UCSD-AML1 (cell line): Measurements from ENCODE around the gene SARNP.

Experiments used
- DNase-seq: peaks from one replicate; lab custom pipeline; 2025; ENCODE audit not compliant: unreplicated experiment; lab: John Stamatoyannopoulos, UW

SARNP gene

DNA sequence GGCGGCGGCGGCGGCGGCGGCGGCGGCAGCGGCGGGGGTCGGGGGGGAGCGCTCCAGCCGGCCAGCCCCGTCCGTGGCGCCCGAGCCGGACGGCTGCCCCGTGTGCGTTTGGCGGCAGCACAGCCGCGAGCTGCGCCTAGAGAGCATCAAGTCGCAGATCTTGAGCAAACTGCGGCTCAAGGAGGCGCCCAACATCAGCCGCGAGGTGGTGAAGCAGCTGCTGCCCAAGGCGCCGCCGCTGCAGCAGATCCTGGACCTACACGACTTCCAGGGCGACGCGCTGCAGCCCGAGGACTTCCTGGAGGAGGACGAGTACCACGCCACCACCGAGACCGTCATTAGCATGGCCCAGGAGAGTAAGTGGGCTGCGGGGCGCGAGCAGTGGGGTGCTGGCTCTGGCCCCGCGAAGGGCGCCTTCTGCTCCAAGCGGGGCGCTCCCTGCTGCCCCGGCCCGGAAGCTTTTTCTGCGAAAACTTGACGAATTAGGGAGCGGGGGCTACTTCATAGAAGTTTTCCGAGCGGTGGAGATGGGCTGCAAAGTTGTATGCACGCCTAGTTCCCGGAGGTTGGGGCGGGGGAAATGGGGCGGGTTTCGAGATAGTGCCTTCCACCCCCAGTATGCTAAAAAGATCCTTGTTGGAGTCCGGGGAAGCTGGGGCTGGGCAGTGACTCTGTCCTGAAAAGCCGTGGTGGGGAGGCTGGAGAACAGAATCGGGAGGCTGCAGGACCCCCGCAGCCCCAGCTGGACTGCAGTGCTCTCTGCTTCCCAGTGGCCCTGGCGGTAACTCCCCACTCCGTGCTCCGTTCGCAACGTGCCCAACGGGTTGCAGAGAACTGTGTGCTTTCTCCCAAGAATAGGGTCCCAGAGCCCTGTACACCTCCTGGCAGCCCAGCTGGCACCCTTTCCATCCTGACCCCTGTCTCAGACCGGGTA is 73.9 kb downstream of the SARNP start:
- peak; percentile 68 for DNase-seq

GRCh38 chr12:55742719-55743405 is 74.7 kb downstream of the SARNP start, which contains the start of gene GDF11:
Gene GDF11, plus strand, starts transcription at chr12:55743122. Its CDS starts 195 bp downstream, at chr12:55743317.
- peak; percentile 76 for DNase-seq

- no peak for DNase-seq
Observed at GRCh38 chr12:55741931-55742680, 75.4 kb downstream of the SARNP start.

DNA sequence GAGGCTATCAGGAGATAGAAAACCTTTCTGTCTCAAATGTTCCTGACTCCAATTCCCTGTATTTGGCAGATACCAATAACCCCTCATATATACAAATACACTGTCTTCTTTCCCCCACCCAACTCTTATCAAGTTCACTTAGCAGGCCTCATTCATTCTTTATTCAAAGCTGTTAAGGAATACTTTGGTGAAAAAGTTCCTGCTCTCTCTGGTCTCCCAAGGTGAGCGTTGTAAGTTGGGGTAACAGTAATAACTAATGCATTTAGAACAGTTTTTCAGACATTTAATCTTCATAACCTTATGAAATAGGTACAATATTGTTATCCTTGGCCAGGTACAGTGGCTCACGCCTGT is 78.5 kb downstream of the SARNP start:
- DNase-seq, result no peak

DNA sequence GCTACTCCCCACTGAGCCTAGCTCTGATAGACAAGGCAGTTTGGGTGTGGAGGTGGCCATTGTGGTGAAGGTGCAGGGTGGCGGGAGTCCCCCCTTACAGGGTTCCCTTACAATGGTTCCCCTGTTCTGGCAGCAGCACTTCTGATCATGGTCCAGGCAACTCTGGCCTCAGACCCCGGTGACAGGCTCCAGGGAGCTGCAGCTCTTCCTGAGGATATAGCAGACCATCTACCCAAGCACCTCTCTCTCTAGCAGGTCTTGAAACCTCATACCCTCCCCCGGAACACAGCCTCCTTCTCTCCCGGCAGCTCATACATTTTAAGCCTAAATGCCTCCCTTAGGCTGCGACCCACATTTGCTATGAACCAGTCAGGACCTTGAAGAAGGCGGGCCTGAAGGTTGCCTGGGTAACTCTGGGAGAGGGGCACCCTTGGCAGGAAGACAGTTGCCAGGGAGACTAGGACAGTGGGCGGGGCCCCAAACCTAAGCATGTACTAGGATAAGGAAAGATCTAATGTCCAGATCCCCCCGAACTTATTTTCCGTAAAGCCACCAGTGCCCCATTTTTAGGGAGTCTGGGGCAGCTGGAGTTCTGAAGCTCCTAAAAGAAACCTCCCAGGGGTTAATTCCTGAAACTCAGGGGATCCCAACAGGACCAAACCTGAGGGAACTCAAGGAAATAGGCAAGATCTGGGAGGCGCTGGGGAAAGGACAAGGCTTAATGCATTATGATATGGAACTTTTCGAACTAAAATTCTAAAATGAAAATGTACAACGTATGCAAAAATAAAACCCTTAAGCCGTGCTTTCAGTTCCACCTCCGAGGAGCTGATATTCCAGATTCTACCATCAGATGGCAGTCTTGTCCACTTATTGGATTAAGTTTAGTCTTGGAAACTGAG is 79.2 kb downstream of the SARNP start:
- DNase-seq, result peak; percentile 84

- DNase-seq, result no peak
Observed at GRCh38 chr12:55737581-55738122, 79.9 kb downstream of the SARNP start.

- DNase-seq, result peak; percentile 80
Observed at GRCh38 chr12:55736780-55737580, 80.5 kb downstream of the SARNP start.

DNA sequence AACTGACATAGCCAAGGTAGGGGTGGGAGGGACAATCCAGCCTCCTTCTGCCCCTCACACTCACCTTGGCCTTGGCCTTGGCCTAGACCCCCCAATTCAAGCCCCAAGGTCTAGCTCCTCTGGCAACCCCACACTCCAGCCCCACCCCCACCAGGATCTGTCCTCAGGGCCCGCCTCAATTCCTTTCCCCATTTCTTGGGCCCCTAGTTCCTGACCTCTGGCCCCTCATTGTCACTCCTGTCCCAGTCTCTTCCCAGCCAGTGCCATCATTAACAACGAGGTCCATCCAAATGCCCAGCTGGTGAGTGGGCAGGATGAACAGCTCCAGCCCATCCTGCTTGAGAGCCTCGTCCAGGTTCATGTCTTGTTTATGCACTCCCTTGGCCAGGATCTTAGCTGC is 81.4 kb downstream of the SARNP start:
- no peak for DNase-seq

DNA sequence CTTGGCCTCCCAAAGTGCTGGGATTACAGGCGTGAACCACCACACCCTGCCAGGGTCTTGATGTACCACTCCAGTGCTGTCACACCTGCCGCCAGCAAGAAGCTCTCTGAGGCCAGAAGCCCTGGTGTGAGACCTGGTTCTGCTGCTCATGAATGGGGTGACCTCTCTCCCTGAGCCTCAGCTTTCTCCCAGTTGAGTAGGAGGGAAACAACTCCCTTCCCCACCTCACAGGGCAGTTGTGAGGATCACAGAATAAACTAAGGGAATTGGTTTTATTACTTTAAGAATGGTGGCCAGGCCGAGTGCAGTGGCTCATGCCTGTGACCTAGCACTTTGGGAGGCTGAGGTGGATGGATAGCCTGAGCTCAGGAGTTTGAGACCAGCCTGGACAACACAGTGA is 82.9 kb downstream of the SARNP start:
- DNase-seq, result no peak

DNA sequence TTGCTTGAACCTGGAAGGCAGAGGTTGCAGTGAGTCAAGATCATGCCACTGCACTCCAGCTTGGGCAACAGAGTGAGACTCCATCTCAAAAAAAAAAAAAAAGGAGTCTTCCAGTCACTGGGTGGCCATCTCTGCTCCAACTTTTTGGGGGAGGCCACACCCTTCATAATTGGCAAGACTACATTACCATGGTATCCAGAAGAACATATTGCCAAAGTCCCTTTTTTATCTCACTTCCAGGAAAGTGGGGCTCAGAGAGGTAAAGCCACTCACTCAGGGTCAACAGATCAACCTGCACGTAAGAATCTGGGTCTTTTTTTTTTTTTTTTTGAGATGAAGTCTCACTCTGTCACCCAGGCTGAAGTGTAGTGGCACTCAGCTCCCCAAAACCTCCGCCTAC is 83.7 kb downstream of the SARNP start:
- DNase-seq, result no peak

GRCh38 chr12:55733021-55733555 is 84.4 kb downstream of the SARNP start:
- no peak for DNase-seq

DNA sequence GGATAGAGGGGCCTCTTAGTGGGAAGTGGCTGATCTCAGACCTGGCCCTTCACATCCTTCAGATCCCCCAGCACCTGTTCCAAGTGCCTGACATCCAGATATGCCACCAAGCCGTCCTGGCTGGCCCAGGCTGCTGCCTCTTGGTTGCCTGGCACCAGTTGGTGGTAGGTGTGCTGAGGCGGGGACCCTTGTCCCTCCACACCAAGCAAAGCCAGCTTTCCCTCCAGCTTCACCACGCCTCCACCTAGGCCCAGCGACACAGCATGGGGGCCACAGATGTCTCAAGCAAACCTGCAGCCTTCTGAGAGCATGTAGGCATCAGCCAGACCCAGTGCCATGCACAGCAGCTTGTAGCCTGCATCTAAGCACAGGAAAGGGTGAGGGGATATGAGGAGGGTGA is 85.2 kb downstream of the SARNP start:
- DNase-seq, result no peak

GRCh38 chr12:55729819-55730818 is 87.4 kb downstream of the SARNP start:
- DNase-seq, result peak; percentile 85

DNA sequence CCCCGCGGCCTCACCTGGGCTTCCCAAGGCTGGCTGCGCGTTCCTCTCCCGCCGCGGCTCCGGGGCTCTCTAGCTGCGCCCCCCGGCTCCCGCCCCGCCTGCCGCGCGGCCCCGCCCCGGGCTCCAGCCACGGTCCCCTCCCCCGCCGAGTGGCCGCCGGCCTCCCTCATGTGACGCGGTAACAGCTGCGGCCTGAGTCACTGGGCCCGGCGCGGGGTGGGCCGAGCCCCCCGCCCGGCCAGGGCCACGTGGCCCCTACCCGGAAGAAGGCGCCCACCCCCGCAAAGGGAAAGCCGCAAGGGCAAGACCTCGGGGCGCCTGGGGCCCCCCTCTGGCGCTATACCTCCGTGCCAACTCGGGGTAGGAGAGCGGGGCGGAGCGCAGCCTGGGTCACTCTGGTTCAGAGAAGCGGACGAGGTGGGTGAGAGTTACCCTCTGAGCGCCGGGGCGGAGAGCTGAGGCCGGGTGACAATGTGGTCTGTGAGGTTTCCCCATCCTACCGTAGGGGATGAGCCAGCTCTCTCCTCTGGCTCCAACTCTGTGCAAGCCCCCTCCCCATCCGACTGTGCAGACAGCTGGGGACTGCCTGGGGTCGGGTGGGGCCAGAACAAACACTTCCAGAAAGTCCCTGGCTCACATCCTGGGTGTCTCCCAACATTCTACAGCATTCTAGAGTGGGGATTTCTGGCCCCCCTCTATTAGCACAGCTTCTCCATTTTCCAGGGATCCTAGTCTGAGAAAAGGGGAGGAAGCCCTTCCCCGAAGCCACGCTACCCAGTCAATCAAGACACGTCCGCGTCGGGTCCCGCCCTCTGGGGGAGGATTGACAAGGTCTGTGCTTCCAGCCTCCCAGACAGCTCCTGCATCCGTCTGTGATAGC is 88.3 kb downstream of the SARNP start, which contains the start of gene CD63:
Gene CD63 (minus strand): TSS at position 71 of the 880 bp plus-strand sequence. CDS start 668 bp downstream, outside the sequence.
- peak; percentile 88 for DNase-seq

DNA sequence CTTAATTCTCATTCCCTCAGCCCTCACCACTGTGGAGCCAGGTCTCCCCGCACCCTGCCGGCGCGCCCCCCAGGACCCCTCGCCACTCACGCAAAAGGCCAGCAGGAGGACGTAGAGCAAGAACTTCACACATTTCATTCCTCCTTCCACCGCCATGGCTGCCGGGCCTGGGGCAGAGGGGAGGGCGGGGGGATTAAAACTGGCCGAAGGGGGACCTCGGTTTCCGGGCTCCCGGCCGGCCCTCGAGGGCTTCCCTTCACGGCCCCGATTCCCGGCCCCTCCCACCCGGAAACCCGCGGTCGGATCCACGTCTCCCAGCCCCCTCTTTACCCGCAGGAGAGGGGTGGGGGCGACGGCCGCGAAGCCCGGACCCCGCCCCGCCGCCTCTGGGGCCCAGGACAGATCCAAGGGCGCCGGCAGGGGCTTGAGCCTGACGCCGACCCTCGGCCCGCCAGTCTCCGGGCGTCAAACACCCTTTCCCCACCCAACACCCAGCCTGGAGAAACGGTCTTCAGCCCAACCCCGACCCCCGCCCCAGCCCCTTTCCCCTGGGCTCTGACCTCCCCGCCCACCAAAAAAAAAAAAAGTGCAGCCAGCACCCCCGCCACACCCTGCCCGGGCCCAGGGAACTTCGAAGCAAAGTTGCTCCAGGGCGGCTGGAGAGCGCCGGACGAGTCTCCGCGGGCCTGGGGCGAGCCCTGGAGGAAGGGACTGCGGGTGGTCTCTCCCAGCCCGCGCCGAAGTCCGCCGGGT is 89.2 kb downstream of the SARNP start:
- DNase-seq, result peak; percentile 83

DNA sequence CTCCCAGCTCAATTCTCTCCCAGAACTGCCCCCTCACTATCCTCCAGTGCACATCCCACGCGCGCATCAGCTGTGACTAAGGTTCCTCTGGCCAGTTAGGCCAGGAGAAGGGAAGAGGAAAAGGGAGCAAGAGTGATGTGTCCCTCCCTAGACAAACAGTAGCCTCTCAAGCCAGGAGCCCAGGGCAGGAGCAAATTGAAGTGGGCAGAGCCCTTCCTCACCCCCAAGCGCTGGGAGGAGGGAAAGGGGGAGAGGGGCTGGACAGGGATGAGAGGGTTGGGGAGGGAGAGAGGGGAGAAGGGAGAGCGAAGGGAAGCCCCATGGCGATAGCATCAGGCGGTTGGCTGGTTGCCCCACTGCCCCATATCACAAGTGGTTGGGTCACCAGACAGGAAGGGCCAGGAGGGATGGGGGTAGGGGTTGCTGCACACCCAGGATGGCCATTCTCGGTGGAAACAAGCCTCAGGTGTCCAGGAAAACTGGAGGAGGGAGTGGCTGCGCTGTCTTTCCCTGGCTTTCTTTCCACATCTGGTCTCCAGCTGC is 89.8 kb downstream of the SARNP start:
- peak; percentile 41 for DNase-seq
